GM10248 (cell line): ENCODE results near the gene RPL34.

Experiments used
- CTCF ChIA-PET: fragments of 300-600 bp; sonication (Branson Sonifier 250); formaldehyde crosslinking; extraction: SDS; loops from one replicate; lab custom pipeline; 2021; ENCODE audit warnings: antibody characterized with exemption; lab: Yijun Ruan, JAX
- POLR2A ChIA-PET: fragments of 350-650 bp; sonication (Branson Sonifier 250); formaldehyde crosslinking; extraction: SDS; loops from one replicate; lab custom pipeline; 2020; ENCODE audit warnings: antibody characterized with exemption; lab: Yijun Ruan, JAX
- DNase-seq: peaks from one replicate; pipeline ENCODE4 v3.0.0; 2012; ENCODE audit errors: extremely low spot score
- CTCF ChIP-seq: IDR thresholded peaks from 2 replicates; pipeline ENCODE4 v1.5.1; 2012; ENCODE audit warnings: mild to moderate bottlenecking, low read depth; ENCODE audit errors: extremely low read depth, missing control alignments, control extremely low read depth

RPL34 gene

GRCh38 chr4:108620933-108621905 lies 843 bp downstream of the RPL34 start:
- no peak for DNase-seq
- CTCF ChIA-PET: interaction anchor here (0.9 to 1.5 kb wide), 4 partner anchors 12 to 48 kb away, joined by 3 to 4 read pairs (median 3); partner anchors contain the start of gene OSTC
- no peak for TF ChIP-seq CTCF
- POLR2A ChIA-PET: interaction anchor here (1.3 to 1.4 kb wide), 2 partner anchors 10 to 29 kb away, joined by 3 to 7 read pairs; partner anchors contain the start of gene OSTC

- CTCF ChIA-PET: interaction anchor here (0.9 to 1.7 kb wide), 4 partner anchors 11 to 28 kb away, joined by 3 to 4 read pairs (median 4); partner anchors contain the start of gene OSTC
- DNase-seq: no peak
- no peak for TF ChIP-seq CTCF
- POLR2A ChIA-PET: no interaction called here
These were observed 1.6 kb downstream of the RPL34 start for GRCh38 chr4:108622022-108622421.

GRCh38 chr4:108622828-108623227 lies 2.5 kb downstream of the RPL34 start:
- ChIA-PET POLR2A (no interaction called here), CTCF (interaction anchor here (1.1 to 1.7 kb wide), 4 partner anchors 12 to 604 kb away, joined by 3 to 5 read pairs (median 4); partner anchors contain the start of gene OSTC)

GRCh38 chr4:108624263-108625056 lies 4.1 kb downstream of the RPL34 start:
- DNase-seq: no peak
- ChIA-PET POLR2A (no interaction called here), CTCF (interaction anchor here (1.3 to 1.7 kb wide), 2 partner anchors 21 to 26 kb away, joined by 3 to 5 read pairs; partner anchors contain the start of gene OSTC)
- no peak for TF ChIP-seq CTCF

More at GRCh38 chr4:108622828-108623227, 2.5 kb downstream of the RPL34 start:
- DNase-seq: no peak
- TF ChIP-seq CTCF: no peak

GRCh38 chr4:108626056-108626455 lies 5.7 kb downstream of the RPL34 start:
- ChIA-PET POLR2A (interaction anchor here (0.7 kb wide), 1 partner anchor 123 kb away, joined by 7 read pairs; no protein-coding TSS in a partner anchor), CTCF (interaction anchor here (1.0 kb wide), 1 partner anchor 24 kb away, joined by 3 read pairs; the partner anchor contains the start of gene OSTC)
- TF ChIP-seq CTCF: no peak
- no peak for DNase-seq
